Measurements from ENCODE around the gene NCAM1. TPM values are rescaled to one million over a fixed set of nuclear protein-coding genes. Genes with fewer than 3 reads are reported as not detected.

The NCAM1 gene
- total RNA-seq, 1 experiment from 2014 or later = 0.33 TPM

- Histone ChIP-seq H2AFZ (no peak overlapping the region), H3K4me2 (no peak overlapping the region), H3K27ac (no peak overlapping the region), H3K36me3 (ENCODE audit: low read depth) (no peaks in the 10 kb centered on the region), H4K20me1 (ENCODE audit: insufficient read depth) (no peaks in the 10 kb centered on the region), H3K79me2 (ENCODE audit: low read depth) (no peaks in the 10 kb centered on the region), H3K9me2 (ENCODE audit: insufficient read depth) (no peaks in the 10 kb centered on the region), H3K4me3 (no peak overlapping the region), H3F3A (ENCODE audit: insufficient read depth, low read depth) (no peaks in the 10 kb centered on the region), H3K9me3 (ENCODE audit: insufficient read depth, low read depth) (no peaks in the 10 kb centered on the region), H3K4me1 (replicated peaks; ENCODE audit: insufficient read depth) (no peaks in the 10 kb centered on the region), H3K27me3 (ENCODE audit: insufficient read depth, low read depth) (peaks cover 8% of the 10 kb centered on the region)
- intact Hi-C loops (cut with micrococcal nuclease; ENCODE audit: unreplicated experiment) = no loop called here
- BruUV-seq (replicated peaks) = no TSS peak
- CTCF ChIA-PET = no interaction called here
- no peak for DNase-seq
- TF ChIP-seq CTCF (conservative IDR thresholded peaks at IDR 0.05) (no peak), EZH2 (IDR thresholded peaks at IDR 0.05; ENCODE audit: low read depth) (no peak)
- POLR2A ChIA-PET (ENCODE audit: unreplicated experiment) = no interaction called here
These were observed 205.1 kb downstream of the NCAM1 start for GRCh38 chr11:113166280-113166679.

- BruUV-seq (replicated peaks) = no TSS peak
- no peaks in the 10 kb centered on the region for H3K36me3 ChIP-seq (ENCODE audit: low read depth)
- no peaks in the 10 kb centered on the region for H3K9me2 ChIP-seq (ENCODE audit: insufficient read depth)
- no peak for TF ChIP-seq CTCF (conservative IDR thresholded peaks at IDR 0.05)
- H3K27ac ChIP-seq = no peak overlapping the region
- CTCF ChIA-PET = no interaction called here
- H3K9me3 ChIP-seq (ENCODE audit: insufficient read depth, low read depth) = no peaks in the 10 kb centered on the region
- H3K4me2 ChIP-seq = no peak overlapping the region
- H4K20me1 ChIP-seq (ENCODE audit: insufficient read depth) = no peaks in the 10 kb centered on the region
- H3K4me1 ChIP-seq (replicated peaks; ENCODE audit: insufficient read depth) = no peaks in the 10 kb centered on the region
- intact Hi-C loops (cut with micrococcal nuclease; ENCODE audit: unreplicated experiment) = no loop called here
- no peaks in the 10 kb centered on the region for H3K79me2 ChIP-seq (ENCODE audit: low read depth)
- DNase-seq = no peak
- no peak overlapping the region for H3K4me3 ChIP-seq
- POLR2A ChIA-PET (ENCODE audit: unreplicated experiment) = no interaction called here
- H3K27me3 ChIP-seq (ENCODE audit: insufficient read depth, low read depth) = peaks cover 8% of the 10 kb centered on the region
- H3F3A ChIP-seq (ENCODE audit: insufficient read depth, low read depth) = no peaks in the 10 kb centered on the region
- H2AFZ ChIP-seq = no peak overlapping the region
These were observed 206.4 kb downstream of the NCAM1 start for GRCh38 chr11:113167599-113167998.

- H3K79me2 ChIP-seq (ENCODE audit: low read depth) = no peaks in the 10 kb centered on the region
- ChIA-PET CTCF (no interaction called here), POLR2A (ENCODE audit: unreplicated experiment) (no interaction called here)
- no peaks in the 10 kb centered on the region for H3F3A ChIP-seq (ENCODE audit: insufficient read depth, low read depth)
- intact Hi-C loops (cut with micrococcal nuclease; ENCODE audit: unreplicated experiment) = no loop called here
- no peak for TF ChIP-seq CTCF (conservative IDR thresholded peaks at IDR 0.05)
- no peak for TF ChIP-seq EZH2 (IDR thresholded peaks at IDR 0.05; ENCODE audit: low read depth)
- no peaks in the 10 kb centered on the region for H3K36me3 ChIP-seq (ENCODE audit: low read depth)
- DNase-seq = no peak
- no TSS peak for BruUV-seq (replicated peaks)
- H4K20me1 ChIP-seq (ENCODE audit: insufficient read depth) = no peaks in the 10 kb centered on the region
- no peaks in the 10 kb centered on the region for H3K9me3 ChIP-seq (ENCODE audit: insufficient read depth, low read depth)
- H3K27ac ChIP-seq = no peak overlapping the region
- H3K4me2 ChIP-seq = no peak overlapping the region
- H2AFZ ChIP-seq = no peak overlapping the region
- peaks cover 8% of the 10 kb centered on the region for H3K27me3 ChIP-seq (ENCODE audit: insufficient read depth, low read depth)
- H3K4me1 ChIP-seq (replicated peaks; ENCODE audit: insufficient read depth) = no peaks in the 10 kb centered on the region
- no peak overlapping the region for H3K4me3 ChIP-seq
- no peaks in the 10 kb centered on the region for H3K9me2 ChIP-seq (ENCODE audit: insufficient read depth)
These were observed 207.4 kb downstream of the NCAM1 start for GRCh38 chr11:113168354-113169342.
